ENCODE measurements around the gene MMP14. TPM values are rescaled to one million over a fixed set of nuclear protein-coding genes. Genes with fewer than 3 reads are reported as not detected.
A peak's percentile ranks its signal among the peaks of the same experiment; 100 is the strongest.

Gene MMP14
- total and polyA plus RNA-seq, 9 of the 15 experiments (the other 6 are each of a cell fraction or from before 2014, with no cell fraction given): 0.36 to 5.8 (median 1.3) TPM; not detected in 2

DNA sequence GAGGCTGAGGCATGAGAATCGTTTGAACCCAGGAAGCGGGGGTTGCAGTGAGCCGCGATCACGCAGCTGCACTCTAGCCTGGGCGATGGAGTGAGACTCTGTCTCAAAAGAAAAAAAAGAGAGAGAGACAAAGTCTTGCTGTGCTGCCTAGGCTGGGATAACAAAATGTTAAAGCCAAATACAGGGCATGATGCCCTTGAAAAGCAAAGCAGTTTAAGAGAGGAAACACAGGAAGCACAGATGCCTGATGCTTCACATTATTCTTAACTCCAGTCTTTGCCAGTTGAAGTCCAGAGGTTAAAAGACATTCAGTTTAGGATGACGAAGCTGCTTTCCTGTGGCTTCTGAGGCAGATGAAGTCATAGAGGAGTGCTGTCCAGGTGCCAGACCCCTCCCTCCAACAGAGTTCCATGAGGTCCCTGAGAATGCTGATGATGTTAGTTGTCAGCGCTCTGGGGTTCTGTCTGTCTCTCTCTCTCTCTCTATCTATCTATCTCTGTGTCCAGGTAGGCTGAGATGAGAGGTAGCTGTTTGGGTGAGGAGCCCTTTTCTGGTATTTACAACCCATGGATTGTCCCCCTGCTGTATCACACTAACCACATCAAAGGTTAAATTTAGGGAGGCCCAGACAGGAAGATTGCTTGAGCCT lies 11.6 kb upstream of the MMP14 start (continued):
- TF ChIP-seq, protein P1, sequence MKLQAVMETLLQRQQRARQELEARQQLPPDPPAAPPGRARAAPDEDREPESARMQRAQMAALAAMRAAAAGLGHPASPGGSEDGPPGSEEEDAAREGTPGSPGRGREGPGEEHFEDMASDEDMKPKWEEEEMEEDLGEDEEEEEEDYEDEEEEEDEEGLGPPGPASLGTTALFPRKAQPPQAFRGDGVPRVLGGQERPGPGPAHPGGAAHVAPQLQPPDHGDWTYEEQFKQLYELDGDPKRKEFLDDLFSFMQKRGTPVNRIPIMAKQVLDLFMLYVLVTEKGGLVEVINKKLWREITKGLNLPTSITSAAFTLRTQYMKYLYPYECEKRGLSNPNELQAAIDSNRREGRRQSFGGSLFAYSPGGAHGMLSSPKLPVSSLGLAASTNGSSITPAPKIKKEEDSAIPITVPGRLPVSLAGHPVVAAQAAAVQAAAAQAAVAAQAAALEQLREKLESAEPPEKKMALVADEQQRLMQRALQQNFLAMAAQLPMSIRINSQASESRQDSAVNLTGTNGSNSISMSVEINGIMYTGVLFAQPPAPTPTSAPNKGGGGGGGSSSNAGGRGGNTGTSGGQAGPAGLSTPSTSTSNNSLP (IDR thresholded peaks at IDR 0.05; ENCODE audit: borderline replicate concordance, low read depth, low read length): no peak
- TF ChIP-seq, protein P2, sequence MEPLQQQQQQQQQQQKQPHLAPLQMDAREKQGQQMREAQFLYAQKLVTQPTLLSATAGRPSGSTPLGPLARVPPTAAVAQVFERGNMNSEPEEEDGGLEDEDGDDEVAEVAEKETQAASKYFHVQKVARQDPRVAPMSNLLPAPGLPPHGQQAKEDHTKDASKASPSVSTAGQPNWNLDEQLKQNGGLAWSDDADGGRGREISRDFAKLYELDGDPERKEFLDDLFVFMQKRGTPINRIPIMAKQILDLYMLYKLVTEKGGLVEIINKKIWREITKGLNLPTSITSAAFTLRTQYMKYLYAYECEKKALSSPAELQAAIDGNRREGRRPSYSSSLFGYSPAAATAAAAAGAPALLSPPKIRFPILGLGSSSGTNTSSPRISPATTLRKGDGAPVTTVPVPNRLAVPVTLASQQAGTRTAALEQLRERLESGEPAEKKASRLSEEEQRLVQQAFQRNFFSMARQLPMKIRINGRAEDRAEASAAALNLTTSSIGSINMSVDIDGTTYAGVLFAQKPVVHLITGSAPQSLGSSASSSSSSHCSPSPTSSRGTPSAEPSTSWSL (CRISPR knock-in tag; IDR thresholded peaks at IDR 0.05; ENCODE audit: borderline replicate concordance): no peak
- no peak for TF ChIP-seq SP2 (IDR thresholded peaks at IDR 0.05; ENCODE audit: extremely low read depth, low read depth, low read length, poor library complexity, severe bottlenecking)
- TF ChIP-seq MBD2 (IDR thresholded peaks at IDR 0.05; ENCODE audit: borderline replicate concordance, low read depth): no peak
- TF ChIP-seq CBFA2T3 (IDR thresholded peaks at IDR 0.05): peak; percentile 41; the same call in 1 of the 2 replicates
- 0 out of 2 replicates have a peak, but pooled peaks have one; percentile 65 for TF ChIP-seq MTA3 (IDR thresholded peaks at IDR 0.05; ENCODE audit: borderline replicate concordance)
- TF ChIP-seq, protein P3, sequence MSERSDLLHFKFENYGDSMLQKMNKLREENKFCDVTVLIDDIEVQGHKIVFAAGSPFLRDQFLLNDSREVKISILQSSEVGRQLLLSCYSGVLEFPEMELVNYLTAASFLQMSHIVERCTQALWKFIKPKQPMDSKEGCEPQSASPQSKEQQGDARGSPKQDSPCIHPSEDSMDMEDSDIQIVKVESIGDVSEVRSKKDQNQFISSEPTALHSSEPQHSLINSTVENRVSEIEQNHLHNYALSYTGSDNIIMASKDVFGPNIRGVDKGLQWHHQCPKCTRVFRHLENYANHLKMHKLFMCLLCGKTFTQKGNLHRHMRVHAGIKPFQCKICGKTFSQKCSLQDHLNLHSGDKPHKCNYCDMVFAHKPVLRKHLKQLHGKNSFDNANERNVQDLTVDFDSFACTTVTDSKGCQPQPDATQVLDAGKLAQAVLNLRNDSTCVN (CRISPR knock-in tag; IDR thresholded peaks at IDR 0.05): no peak
- no peak for TF ChIP-seq ZNF347 (CRISPR knock-in tag; IDR thresholded peaks at IDR 0.05; ENCODE audit: low read depth)
- peak; percentile 40; the same call in 1 of the 2 replicates for TF ChIP-seq SMARCA4 (IDR thresholded peaks at IDR 0.05)
- peak; percentile 76 for TF ChIP-seq MAFG (tag; conservative IDR thresholded peaks at IDR 0.05)
- TF ChIP-seq, protein P4, sequence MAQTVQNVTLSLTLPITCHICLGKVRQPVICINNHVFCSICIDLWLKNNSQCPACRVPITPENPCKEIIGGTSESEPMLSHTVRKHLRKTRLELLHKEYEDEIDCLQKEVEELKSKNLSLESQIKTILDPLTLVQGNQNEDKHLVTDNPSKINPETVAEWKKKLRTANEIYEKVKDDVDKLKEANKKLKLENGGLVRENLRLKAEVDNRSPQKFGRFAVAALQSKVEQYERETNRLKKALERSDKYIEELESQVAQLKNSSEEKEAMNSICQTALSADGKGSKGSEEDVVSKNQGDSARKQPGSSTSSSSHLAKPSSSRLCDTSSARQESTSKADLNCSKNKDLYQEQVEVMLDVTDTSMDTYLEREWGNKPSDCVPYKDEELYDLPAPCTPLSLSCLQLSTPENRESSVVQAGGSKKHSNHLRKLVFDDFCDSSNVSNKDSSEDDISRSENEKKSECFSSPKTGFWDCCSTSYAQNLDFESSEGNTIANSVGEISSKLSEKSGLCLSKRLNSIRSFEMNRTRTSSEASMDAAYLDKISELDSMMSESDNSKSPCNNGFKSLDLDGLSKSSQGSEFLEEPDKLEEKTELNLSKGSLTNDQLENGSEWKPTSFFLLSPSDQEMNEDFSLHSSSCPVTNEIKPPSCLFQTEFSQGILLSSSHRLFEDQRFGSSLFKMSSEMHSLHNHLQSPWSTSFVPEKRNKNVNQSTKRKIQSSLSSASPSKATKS (CRISPR knock-in tag; IDR thresholded peaks at IDR 0.05): no peak
- no peak for TF ChIP-seq DACH1 (IDR thresholded peaks at IDR 0.05; ENCODE audit: partially characterized antibody)
- no peak for TF ChIP-seq OTX1 (CRISPR knock-in tag; IDR thresholded peaks at IDR 0.05)
- no peak for TF ChIP-seq MTA2 (IDR thresholded peaks at IDR 0.05; ENCODE audit: low read depth)
- TF ChIP-seq RAD21 (CRISPR knock-in tag; conservative IDR thresholded peaks at IDR 0.05 in 1 of 2, IDR thresholded peaks at IDR 0.05 in 1 of 2): no peak
- TF ChIP-seq, protein P5, sequence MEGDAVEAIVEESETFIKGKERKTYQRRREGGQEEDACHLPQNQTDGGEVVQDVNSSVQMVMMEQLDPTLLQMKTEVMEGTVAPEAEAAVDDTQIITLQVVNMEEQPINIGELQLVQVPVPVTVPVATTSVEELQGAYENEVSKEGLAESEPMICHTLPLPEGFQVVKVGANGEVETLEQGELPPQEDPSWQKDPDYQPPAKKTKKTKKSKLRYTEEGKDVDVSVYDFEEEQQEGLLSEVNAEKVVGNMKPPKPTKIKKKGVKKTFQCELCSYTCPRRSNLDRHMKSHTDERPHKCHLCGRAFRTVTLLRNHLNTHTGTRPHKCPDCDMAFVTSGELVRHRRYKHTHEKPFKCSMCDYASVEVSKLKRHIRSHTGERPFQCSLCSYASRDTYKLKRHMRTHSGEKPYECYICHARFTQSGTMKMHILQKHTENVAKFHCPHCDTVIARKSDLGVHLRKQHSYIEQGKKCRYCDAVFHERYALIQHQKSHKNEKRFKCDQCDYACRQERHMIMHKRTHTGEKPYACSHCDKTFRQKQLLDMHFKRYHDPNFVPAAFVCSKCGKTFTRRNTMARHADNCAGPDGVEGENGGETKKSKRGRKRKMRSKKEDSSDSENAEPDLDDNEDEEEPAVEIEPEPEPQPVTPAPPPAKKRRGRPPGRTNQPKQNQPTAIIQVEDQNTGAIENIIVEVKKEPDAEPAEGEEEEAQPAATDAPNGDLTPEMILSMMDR (IDR thresholded peaks at IDR 0.05 in 2 of 3, conservative IDR thresholded peaks at IDR 0.05 in 1 of 3; ENCODE audit: insufficient read depth in 2 of 3, low read depth in 1 of 3, low read length in 3 of 3): no peak
- TF ChIP-seq WHSC1 (IDR thresholded peaks at IDR 0.05; ENCODE audit: low read length): no peak
- no peak for TF ChIP-seq BDP1 (IDR thresholded peaks at IDR 0.05; ENCODE audit: insufficient read depth, insufficient read length)
- TF ChIP-seq, protein P6, sequence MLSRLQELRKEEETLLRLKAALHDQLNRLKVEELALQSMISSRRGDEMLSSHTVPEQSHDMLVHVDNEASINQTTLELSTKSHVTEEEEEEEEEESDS (CRISPR knock-in tag; IDR thresholded peaks at IDR 0.05): no peak

All from K562 (cell line).